ENCODE data around the gene PRDM12. TPM values are rescaled to one million over a fixed set of nuclear protein-coding genes. Genes with fewer than 3 reads are reported as not detected.

The PRDM12 gene
- total and polyA plus RNA-seq, 10 donors: 0.06 to 0.07 TPM; not detected in 8

DNA sequence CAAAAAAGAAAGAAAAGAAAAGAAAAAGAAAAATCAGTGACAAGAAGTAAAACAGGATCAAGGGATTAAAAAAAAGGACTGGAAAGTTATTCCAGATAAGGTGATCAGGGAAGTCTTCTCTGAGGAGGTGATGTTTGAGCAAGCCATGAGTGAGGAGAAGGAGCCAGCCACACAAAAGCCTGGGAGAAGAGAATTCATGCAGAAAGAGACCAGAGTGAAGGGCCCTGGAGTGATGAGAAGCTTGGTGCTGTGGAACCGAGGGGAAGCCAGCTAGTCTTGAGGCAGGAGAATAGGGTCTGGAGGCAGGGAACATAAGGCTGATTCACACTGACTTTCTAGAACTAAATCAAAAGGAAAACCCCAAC, 25.2 kb downstream of the PRDM12 start:
- no peak for DNase-seq
- Histone ChIP-seq H3K36me3 (no peaks in the 10 kb centered on the region), H3K27me3 (replicated peaks in 1 of 7) (no peaks in the 10 kb centered on the region), H3K4me3 (peak overlapping the region in 2 of 8 donors; percentile 28 to 49), H3K27ac (peak overlapping the region in 4 of 8 donors; percentile 4 to 67 (median 48)), H3K9me3 (peaks cover 0 to 10% (median 7%) of the 10 kb centered on the region in 8 donors), H3K4me1 (peaks cover 5 to 21% (median 17%) of the 10 kb centered on the region in 6 donors)
- intact Hi-C loops (cut with DNase I; ENCODE audit: low total_unique reads): no loop called here
- WGBS, 5 donors: 48 to 83% (median 53%) methylated on average over 1 of the region's 1 CpG
- TF ChIP-seq POLR2AphosphoS5 (IDR thresholded peaks at IDR 0.05): no peak
- TF ChIP-seq, protein P1, sequence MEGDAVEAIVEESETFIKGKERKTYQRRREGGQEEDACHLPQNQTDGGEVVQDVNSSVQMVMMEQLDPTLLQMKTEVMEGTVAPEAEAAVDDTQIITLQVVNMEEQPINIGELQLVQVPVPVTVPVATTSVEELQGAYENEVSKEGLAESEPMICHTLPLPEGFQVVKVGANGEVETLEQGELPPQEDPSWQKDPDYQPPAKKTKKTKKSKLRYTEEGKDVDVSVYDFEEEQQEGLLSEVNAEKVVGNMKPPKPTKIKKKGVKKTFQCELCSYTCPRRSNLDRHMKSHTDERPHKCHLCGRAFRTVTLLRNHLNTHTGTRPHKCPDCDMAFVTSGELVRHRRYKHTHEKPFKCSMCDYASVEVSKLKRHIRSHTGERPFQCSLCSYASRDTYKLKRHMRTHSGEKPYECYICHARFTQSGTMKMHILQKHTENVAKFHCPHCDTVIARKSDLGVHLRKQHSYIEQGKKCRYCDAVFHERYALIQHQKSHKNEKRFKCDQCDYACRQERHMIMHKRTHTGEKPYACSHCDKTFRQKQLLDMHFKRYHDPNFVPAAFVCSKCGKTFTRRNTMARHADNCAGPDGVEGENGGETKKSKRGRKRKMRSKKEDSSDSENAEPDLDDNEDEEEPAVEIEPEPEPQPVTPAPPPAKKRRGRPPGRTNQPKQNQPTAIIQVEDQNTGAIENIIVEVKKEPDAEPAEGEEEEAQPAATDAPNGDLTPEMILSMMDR (IDR thresholded peaks at IDR 0.05 in 8 of 11, conservative IDR thresholded peaks at IDR 0.05 in 3 of 11): no peak
- no peak for TF ChIP-seq POLR2A (IDR thresholded peaks at IDR 0.05)

DNA sequence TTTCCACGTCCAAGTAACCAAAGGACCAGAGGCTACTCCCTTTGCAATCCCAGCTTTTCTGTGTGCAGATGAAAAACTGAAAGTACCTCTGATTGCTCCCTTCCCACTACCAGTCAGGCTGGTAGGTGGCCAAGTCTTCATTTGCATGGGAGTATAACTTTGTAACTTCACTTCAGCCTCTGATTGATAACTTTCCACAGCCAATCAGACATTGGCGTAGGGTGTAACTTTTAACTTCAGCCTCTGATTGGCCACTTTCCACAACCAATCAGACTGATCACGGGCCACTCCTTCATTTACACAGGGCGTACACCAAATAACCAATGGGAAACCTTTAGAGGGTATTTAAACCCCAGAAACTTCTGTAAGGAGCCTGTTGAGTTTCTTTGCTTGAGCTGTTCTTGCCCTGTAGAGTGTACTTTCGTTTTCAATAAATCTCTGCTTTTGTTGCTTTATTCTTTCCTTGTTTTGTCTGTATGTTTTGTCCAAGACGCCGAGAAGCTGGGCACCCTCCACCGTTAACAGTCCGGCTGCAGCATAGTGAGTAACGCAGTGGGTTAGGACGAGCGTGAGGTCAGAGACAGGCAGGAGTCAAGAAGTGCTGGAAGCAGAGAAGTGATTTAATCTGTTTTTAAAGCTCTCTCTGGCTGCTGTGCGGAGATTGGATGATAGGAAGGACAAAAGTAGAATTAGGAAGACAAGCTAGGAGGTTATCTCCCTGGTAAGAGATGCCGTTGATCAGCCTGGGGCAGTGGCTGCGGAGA, 25.7 kb downstream of the PRDM12 start:
- 67 to 77% (median 73%) methylated on average over 15 of the region's 15 CpGs for WGBS, 5 donors

GRCh38 chr9:130692321-130692720, 27.9 kb downstream of the PRDM12 start:
- Histone ChIP-seq H3K36me3 (peaks cover 0 to 22% (median 16%) of the 10 kb centered on the region in 6 donors), H3K27ac (peak overlapping the region in 1 of 8 donors; percentile 81), H3K4me3 (peak overlapping the region in 2 of 8 donors; percentile 77 to 92), H3K9me3 (no peaks in the 10 kb centered on the region), H3K4me1 (peaks cover 13 to 47% (median 29%) of the 10 kb centered on the region in 6 donors), H3K27me3 (replicated peaks in 1 of 7) (no peaks in the 10 kb centered on the region)
- 65 to 77% (median 69%) methylated on average over 12 to 25 of the region's 25 CpGs for WGBS, 5 donors
- no peak for TF ChIP-seq POLR2AphosphoS5 (IDR thresholded peaks at IDR 0.05)
- TF ChIP-seq POLR2A (IDR thresholded peaks at IDR 0.05): no peak
- TF ChIP-seq, protein P1 (IDR thresholded peaks at IDR 0.05 in 8 of 11, conservative IDR thresholded peaks at IDR 0.05 in 3 of 11): peak in 1 of 11 experiments; percentile 31
- DNase-seq: peak; percentile 82
- intact Hi-C loops (cut with DNase I; ENCODE audit: low total_unique reads): no loop called here

More for the DNA sequence above, 25.7 kb downstream of the PRDM12 start:
- no peak for DNase-seq
- Histone ChIP-seq H3K4me3 (peak overlapping the region in 4 of 8 donors; percentile 12 to 49 (median 21)), H3K36me3 (no peaks in the 10 kb centered on the region), H3K4me1 (peaks cover 10 to 27% (median 23%) of the 10 kb centered on the region in 6 donors), H3K9me3 (peaks cover 0 to 7% (median 3%) of the 10 kb centered on the region in 8 donors), H3K27ac (peak overlapping the region in 6 of 8 donors; percentile 33 to 67 (median 46)), H3K27me3 (replicated peaks in 1 of 7) (no peaks in the 10 kb centered on the region)
- TF ChIP-seq POLR2AphosphoS5 (IDR thresholded peaks at IDR 0.05) (peak in 1 of 3 donors; percentile 12), POLR2A (IDR thresholded peaks at IDR 0.05) (no peak)
- TF ChIP-seq, protein P1 (IDR thresholded peaks at IDR 0.05 in 8 of 11, conservative IDR thresholded peaks at IDR 0.05 in 3 of 11): no peak
- intact Hi-C loops (cut with DNase I; ENCODE audit: low total_unique reads): no loop called here

GRCh38 chr9:130693101-130693425, 28.7 kb downstream of the PRDM12 start:
- TF ChIP-seq, protein P1 (IDR thresholded peaks at IDR 0.05 in 8 of 11, conservative IDR thresholded peaks at IDR 0.05 in 3 of 11): no peak
- TF ChIP-seq POLR2A (IDR thresholded peaks at IDR 0.05): no peak
- TF ChIP-seq POLR2AphosphoS5 (IDR thresholded peaks at IDR 0.05): no peak
- Histone ChIP-seq H3K27me3 (replicated peaks in 1 of 7) (no peaks in the 10 kb centered on the region), H3K4me3 (peak overlapping the region; percentile 61 to 93 (median 88)), H3K27ac (peak overlapping the region; percentile 35 to 81 (median 68)), H3K36me3 (peaks cover 0 to 29% (median 23%) of the 10 kb centered on the region in 6 donors), H3K4me1 (peaks cover 13 to 49% (median 30%) of the 10 kb centered on the region in 6 donors), H3K9me3 (no peaks in the 10 kb centered on the region)
- no peak for DNase-seq
- WGBS, 5 donors: 5 to 12% (median 7%) methylated on average over 8 of the region's 8 CpGs
- intact Hi-C loops (cut with DNase I; ENCODE audit: low total_unique reads): no loop called here

Measured in spleen (tissue), 11 donors.